Gastroesophageal sphincter (tissue), 4 donors: ENCODE results near the gene PPARG. TPM values are rescaled to one million over a fixed set of nuclear protein-coding genes. Genes with fewer than 3 reads are reported as not detected.

Experiments used
- ATAC-seq: fragments of 150-250 bp; one replicate; pipeline ENCODE4 v1.9.1; 2016; ENCODE audit warnings: mild to moderate bottlenecking, moderate library complexity
- H3K27ac ChIP-seq, 4 donors: fragments of 200-600 bp; sonication (generic) in 3 of 4; 1 replicate in 3 of 4; 2 replicates in 1 of 4; pipeline ENCODE4 v1.5.1; 2016 to 2019
- H3K27me3 ChIP-seq: fragments of 200-600 bp; sonication (generic); one replicate; pipeline ENCODE4 v1.5.1; 2019
- H3K36me3 ChIP-seq, 2 donors: fragments of 200-600 bp; sonication (generic); one replicate each; pipeline ENCODE4 v1.5.1; 2019; ENCODE audit warnings: control low read depth in 1 of 2
- H3K4me1 ChIP-seq, 3 donors: fragments of 200-600 bp; sonication (generic); 1 replicate in 2 of 3; 2 replicates in 1 of 3; pipeline ENCODE4 v1.5.1; 2016 to 2019; ENCODE audit warnings: control low read depth in 2 of 3
- H3K4me3 ChIP-seq, 2 donors: fragments of 200-600 bp; sonication (generic); one replicate each; pipeline ENCODE4 v1.5.1; 2019; ENCODE audit warnings: mild to moderate bottlenecking in 1 of 2, moderate library complexity in 1 of 2
- H3K9me3 ChIP-seq, 3 donors: fragments of 200-600 bp; sonication (generic); one replicate each; pipeline ENCODE4 v1.5.1; 2017 to 2019; ENCODE audit warnings: control low read depth in 2 of 3
- EP300 ChIP-seq: sonication (generic); formaldehyde crosslinking; IDR thresholded peaks from one replicate; pipeline ENCODE4 v1.6.1; 2017; ENCODE audit warnings: antibody characterized with exemption, mild to moderate bottlenecking
- POLR2A ChIP-seq, 2 donors: fragments of 450-650 bp; IDR thresholded peaks; one replicate each; pipeline ENCODE4 v1.6.1; 2017; ENCODE audit warnings: antibody characterized with exemption in 2 of 2, mild to moderate bottlenecking in 2 of 2, moderate library complexity in 1 of 2
- POLR2AphosphoS5 ChIP-seq: sonication (generic); formaldehyde crosslinking; IDR thresholded peaks from one replicate; pipeline ENCODE4 v1.6.1; 2017; ENCODE audit warnings: antibody characterized with exemption
- WGBS, 2 donors: methylation state at CpG; one replicate each; pipeline ENCODE4 v1.1.5; 2018; ENCODE audit warnings: low coverage in 1 of 2; 5-methylcytosine and 5-hydroxymethylcytosine counted together
- total RNA-seq, 4 donors: library from RNA; depleted of rRNA; stranded (reverse); fragments of >200 nt; gene quantifications; one replicate each; pipeline ENCODE4 v1.1.0, GENCODE V29; 2016
- TF ChIP-seq, protein P1 (sequence below), 4 experiments: fragments of 200-600 bp in 2 of 4; fragments of 450-650 bp in 2 of 4; sonication (generic) in 1 of 4; IDR thresholded peaks; one replicate each; pipeline ENCODE4 v1.5.1; 2017 to 2019; ENCODE audit warnings: antibody characterized with exemption in 4 of 4, mild to moderate bottlenecking in 2 of 4, moderate library complexity in 2 of 4

The PPARG gene
- total RNA-seq, 4 donors from 2014 or later, result 3.9 to 14.9 (median 9.3) TPM

DNA sequence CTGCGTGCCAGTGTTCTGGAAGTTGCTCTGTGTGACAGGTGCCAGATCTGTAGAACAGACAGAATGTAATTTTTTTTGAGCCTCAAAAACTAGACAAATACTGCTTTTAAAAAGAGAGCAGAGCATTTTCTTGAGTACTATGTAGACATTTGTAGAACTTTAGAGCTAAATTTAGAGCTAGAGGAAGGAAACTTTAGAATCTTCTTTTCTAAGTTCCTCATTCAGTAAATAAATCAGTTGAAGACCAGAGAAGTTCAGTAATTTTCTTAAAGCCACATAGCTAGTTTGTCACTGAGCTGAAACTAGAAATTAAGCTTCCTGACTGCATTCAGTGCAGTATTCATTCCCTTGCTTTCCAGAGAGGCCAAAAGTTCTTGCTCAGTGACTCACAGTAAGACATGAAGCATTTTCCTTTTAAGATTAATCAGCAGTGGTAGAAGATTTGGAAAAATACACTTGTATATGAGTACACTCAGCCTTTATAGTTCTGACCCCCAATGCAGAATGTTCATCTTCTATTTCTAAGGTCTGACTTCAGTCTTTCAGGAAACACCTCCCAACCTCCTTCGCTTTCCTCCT is 111.8 kb downstream of the PPARG start:
- 89 to 100% methylated on average over 1 to 2 of the region's 2 CpGs for WGBS, 2 donors
- ATAC-seq, result no peak
- TF ChIP-seq, protein P1, sequence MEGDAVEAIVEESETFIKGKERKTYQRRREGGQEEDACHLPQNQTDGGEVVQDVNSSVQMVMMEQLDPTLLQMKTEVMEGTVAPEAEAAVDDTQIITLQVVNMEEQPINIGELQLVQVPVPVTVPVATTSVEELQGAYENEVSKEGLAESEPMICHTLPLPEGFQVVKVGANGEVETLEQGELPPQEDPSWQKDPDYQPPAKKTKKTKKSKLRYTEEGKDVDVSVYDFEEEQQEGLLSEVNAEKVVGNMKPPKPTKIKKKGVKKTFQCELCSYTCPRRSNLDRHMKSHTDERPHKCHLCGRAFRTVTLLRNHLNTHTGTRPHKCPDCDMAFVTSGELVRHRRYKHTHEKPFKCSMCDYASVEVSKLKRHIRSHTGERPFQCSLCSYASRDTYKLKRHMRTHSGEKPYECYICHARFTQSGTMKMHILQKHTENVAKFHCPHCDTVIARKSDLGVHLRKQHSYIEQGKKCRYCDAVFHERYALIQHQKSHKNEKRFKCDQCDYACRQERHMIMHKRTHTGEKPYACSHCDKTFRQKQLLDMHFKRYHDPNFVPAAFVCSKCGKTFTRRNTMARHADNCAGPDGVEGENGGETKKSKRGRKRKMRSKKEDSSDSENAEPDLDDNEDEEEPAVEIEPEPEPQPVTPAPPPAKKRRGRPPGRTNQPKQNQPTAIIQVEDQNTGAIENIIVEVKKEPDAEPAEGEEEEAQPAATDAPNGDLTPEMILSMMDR (IDR thresholded peaks at IDR 0.05), result no peak
- TF ChIP-seq POLR2AphosphoS5 (no peak), EP300 (no peak), POLR2A (IDR thresholded peaks at IDR 0.05) (no peak)
- H3K4me3 ChIP-seq, result no peak overlapping the region
- peaks cover 22% of the 10 kb centered on the region for H3K27me3 ChIP-seq
- H3K4me1 ChIP-seq, result no peaks in the 10 kb centered on the region
- no peaks in the 10 kb centered on the region for H3K9me3 ChIP-seq
- H3K27ac ChIP-seq, result no peak overlapping the region
- H3K36me3 ChIP-seq, result no peaks in the 10 kb centered on the region

DNA sequence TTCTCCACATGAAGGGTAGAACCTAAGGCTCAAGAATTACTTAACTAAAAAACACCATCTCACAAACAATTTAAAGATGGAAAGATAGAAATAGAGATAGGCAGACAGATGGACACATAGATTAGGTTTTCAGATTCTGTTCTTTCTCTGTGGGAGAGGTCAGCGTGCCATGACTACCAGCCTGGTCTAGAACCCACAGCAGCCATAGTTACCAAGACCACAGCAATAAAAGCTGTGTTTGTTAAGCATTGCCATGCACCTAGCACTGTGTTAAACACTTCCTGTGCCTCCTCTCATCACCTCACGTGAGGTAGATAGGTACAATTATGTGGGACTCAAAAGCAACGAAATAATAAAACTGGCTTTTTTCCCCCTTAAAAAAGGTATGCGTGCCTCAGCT is 112.3 kb downstream of the PPARG start:
- no peaks in the 10 kb centered on the region for H3K36me3 ChIP-seq
- 82 to 88% methylated on average over 2 to 4 of the region's 4 CpGs for WGBS, 2 donors
- no peaks in the 10 kb centered on the region for H3K4me1 ChIP-seq
- TF ChIP-seq POLR2A (IDR thresholded peaks at IDR 0.05) (no peak), POLR2AphosphoS5 (no peak), EP300 (no peak)
- TF ChIP-seq, protein P1 (IDR thresholded peaks at IDR 0.05), result no peak
- H3K4me3 ChIP-seq, result no peak overlapping the region
- ATAC-seq, result no peak
- H3K27ac ChIP-seq, result no peak overlapping the region
- peaks cover 22% of the 10 kb centered on the region for H3K27me3 ChIP-seq
- no peaks in the 10 kb centered on the region for H3K9me3 ChIP-seq

DNA sequence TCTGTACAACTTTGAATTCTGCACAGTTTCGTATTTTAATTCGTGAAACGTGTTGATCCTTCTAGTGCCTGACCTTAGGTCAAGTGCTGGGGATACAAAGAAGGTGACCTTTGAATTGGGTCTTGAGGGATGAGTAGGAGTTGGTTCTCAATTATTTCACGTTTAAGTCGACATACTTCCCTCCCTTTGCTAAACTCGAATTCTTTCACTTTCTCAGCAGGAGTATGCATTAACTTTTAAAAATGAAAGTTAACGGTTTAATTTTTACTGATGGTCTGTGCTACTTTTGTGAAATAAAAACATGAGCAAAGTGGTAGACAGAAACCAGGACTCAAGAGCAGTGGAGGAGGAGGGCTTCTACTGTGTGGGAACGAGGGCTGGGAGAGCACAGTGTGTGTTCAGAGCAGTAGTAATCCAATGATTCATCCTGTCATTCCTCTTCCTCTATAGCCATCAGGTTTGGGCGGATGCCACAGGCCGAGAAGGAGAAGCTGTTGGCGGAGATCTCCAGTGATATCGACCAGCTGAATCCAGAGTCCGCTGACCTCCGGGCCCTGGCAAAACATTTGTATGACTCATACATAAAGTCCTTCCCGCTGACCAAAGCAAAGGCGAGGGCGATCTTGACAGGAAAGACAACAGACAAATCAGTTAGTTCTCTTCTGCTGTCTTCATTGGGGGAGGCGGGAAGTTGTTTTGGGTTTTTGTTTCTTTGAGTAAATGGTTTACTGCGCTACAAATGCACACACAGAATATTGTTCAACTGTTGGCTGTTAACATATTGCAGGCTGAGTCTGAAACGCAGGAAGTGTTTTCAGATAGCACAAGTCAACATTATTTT is 116.8 kb downstream of the PPARG start:
- Histone ChIP-seq H3K36me3 (no peaks in the 10 kb centered on the region), H3K4me3 (no peak overlapping the region), H3K27ac (peak overlapping the region in 2 of 4 donors; percentile 12 to 47), H3K9me3 (no peaks in the 10 kb centered on the region), H3K4me1 (no peaks in the 10 kb centered on the region), H3K27me3 (peaks cover 17% of the 10 kb centered on the region)
- 53 to 56% methylated on average over 14 to 20 of the region's 20 CpGs for WGBS, 2 donors
- TF ChIP-seq, protein P1 (IDR thresholded peaks at IDR 0.05), result no peak
- TF ChIP-seq EP300 (no peak), POLR2A (IDR thresholded peaks at IDR 0.05) (no peak), POLR2AphosphoS5 (no peak)
- ATAC-seq, result peak; percentile 85

DNA sequence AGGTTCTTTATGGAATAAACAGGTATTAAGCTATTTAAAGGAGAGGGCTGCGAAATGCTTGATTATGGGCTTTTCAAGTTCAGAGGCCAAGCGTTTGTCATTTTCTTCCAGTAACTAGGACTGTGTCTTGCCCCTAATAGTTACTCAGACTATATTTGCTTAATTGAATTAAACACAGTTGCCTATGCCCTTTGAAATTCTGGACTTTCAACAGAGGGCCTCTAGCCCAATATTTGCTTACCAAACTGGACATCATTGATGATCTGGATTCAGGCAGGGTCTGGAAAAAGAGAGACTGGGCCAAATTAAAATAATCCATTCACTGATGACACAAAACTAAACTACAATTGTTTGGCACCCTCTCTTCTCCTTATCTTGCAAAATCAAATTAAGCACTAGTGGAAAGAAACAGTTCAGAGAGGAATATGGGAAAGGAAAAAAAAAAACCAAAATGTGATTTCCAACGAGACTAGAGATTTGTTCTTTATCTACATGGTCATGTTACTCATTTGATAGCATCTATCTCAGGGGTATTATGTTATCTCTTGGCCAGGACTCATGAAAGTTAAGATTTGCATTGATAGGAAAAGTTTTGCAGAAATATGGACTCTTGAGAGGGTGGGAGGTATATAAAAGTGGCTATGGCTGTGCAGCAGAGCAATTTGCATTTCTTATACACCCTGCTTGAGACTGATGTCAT is 120.3 kb downstream of the PPARG start:
- Histone ChIP-seq H3K9me3 (no peaks in the 10 kb centered on the region), H3K36me3 (no peaks in the 10 kb centered on the region), H3K27me3 (peaks cover 5% of the 10 kb centered on the region), H3K4me3 (no peak overlapping the region), H3K4me1 (no peaks in the 10 kb centered on the region), H3K27ac (no peak overlapping the region)
- TF ChIP-seq POLR2AphosphoS5 (no peak), POLR2A (IDR thresholded peaks at IDR 0.05) (no peak), EP300 (no peak)
- TF ChIP-seq, protein P1 (IDR thresholded peaks at IDR 0.05), result no peak
- ATAC-seq, result no peak
- 57 to 69% methylated on average over 1 to 3 of the region's 3 CpGs for WGBS, 2 donors
